ENCODE results near the gene C12orf75. TPM values are rescaled to one million over a fixed set of nuclear protein-coding genes. Genes with fewer than 3 reads are reported as not detected.

The C12orf75 gene
- total and polyA plus RNA-seq, 2 experiments from 2014 or later: 43.9 to 69.8 TPM

DNA sequence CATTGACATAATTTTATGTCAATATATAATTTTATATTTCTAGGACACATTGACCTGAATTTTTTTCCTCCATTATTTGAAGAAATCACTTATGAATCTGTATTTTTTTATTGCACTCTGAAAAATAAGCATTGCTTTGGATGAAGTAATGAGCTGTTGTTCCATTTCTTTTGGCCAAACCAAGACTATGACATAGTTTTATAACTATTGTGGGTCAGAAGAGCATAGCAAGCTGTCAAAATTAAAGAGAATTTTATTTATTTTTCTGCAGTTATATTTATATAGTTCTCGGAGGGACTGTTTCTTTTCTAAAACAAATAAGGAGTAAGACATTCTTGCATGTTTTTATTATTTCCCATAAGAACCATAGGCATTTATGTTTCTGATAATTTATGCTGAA lies 8.5 kb downstream of the C12orf75 start (continued):
- TF ChIP-seq, protein P1, sequence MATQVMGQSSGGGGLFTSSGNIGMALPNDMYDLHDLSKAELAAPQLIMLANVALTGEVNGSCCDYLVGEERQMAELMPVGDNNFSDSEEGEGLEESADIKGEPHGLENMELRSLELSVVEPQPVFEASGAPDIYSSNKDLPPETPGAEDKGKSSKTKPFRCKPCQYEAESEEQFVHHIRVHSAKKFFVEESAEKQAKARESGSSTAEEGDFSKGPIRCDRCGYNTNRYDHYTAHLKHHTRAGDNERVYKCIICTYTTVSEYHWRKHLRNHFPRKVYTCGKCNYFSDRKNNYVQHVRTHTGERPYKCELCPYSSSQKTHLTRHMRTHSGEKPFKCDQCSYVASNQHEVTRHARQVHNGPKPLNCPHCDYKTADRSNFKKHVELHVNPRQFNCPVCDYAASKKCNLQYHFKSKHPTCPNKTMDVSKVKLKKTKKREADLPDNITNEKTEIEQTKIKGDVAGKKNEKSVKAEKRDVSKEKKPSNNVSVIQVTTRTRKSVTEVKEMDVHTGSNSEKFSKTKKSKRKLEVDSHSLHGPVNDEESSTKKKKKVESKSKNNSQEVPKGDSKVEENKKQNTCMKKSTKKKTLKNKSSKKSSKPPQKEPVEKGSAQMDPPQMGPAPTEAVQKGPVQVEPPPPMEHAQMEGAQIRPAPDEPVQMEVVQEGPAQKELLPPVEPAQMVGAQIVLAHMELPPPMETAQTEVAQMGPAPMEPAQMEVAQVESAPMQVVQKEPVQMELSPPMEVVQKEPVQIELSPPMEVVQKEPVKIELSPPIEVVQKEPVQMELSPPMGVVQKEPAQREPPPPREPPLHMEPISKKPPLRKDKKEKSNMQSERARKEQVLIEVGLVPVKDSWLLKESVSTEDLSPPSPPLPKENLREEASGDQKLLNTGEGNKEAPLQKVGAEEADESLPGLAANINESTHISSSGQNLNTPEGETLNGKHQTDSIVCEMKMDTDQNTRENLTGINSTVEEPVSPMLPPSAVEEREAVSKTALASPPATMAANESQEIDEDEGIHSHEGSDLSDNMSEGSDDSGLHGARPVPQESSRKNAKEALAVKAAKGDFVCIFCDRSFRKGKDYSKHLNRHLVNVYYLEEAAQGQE (IDR thresholded peaks at IDR 0.05; ENCODE audit: unreplicated experiment): no peak
- TF ChIP-seq EZH2phosphoT487 (IDR thresholded peaks at IDR 0.05; ENCODE audit: unreplicated experiment) (no peak), ZNF114 (CRISPR knock-in tag; IDR thresholded peaks at IDR 0.05) (no peak), POLR2AphosphoS5 (IDR thresholded peaks at IDR 0.05; ENCODE audit: low read depth) (no peak), ZNF331 (CRISPR knock-in tag; IDR thresholded peaks at IDR 0.05; ENCODE audit: low read depth) (no peak)

DNA sequence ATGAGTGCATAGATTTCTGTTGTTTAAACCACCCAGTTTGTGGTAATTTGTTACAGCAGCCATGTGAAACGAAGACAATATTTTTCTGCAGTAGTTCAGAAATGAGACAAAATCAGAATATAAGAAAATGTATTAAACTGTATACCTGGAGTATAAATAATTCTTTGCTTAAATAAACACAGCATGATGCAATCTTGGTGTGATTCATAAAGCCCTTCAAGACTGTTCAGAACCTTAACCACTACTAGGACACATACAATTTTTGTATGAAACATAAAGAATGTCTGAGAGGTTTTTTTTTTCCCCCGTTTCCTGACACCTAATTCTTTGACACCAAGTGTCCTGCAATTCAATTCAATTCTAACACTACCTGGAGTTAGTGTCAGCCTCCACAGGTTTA lies 10.5 kb downstream of the C12orf75 start:
- Histone ChIP-seq H3K4me3 (no peak overlapping the region), H3K27me3 (ENCODE audit: insufficient read depth) (no peaks in the 10 kb centered on the region), H3K36me3 (ENCODE audit: insufficient read depth) (0 out of 2 replicates have a peak, but pooled peaks cover 3% of the 10 kb centered on the region), H3K4me2 (no peak overlapping the region), H3K9me2 (ENCODE audit: insufficient read depth) (no peaks in the 10 kb centered on the region; the same call in 1 of the 2 replicates), H3F3A (replicated peaks; ENCODE audit: low read depth) (no peaks in the 10 kb centered on the region), H3K27ac (ENCODE audit: low read depth) (no peak overlapping the region), H4K20me1 (replicated peaks; ENCODE audit: insufficient read depth) (no peaks in the 10 kb centered on the region), H3K4me1 (ENCODE audit: insufficient read depth) (peaks cover 29% of the 10 kb centered on the region), H2AFZ (no peak overlapping the region), H3K79me2 (replicated peaks; ENCODE audit: insufficient read depth) (peaks cover 29% of the 10 kb centered on the region)
- no peak for ATAC-seq
- no peak overlapping the region for H3K4me3 Mint-ChIP-seq
- no peak overlapping the region for H3K27ac Mint-ChIP-seq
- DNase-seq (ENCODE audit: low spot score): no peak
- H3K4me1 Mint-ChIP-seq: peaks cover 22% of the 10 kb centered on the region
- H3K27me3 Mint-ChIP-seq (ENCODE audit: insufficient read depth, low read depth, poor library complexity): no peaks in the 10 kb centered on the region
- peaks cover 23% of the 10 kb centered on the region for H3K36me3 Mint-ChIP-seq (ENCODE audit: low read depth)
- H3K9me3 Mint-ChIP-seq: peaks cover 17% of the 10 kb centered on the region
- no peak for TF ChIP-seq STAT1 (IDR thresholded peaks at IDR 0.05; ENCODE audit: unreplicated experiment)
- no peak for TF ChIP-seq ZNF114 (CRISPR knock-in tag; IDR thresholded peaks at IDR 0.05)
- TF ChIP-seq EZH2phosphoT487 (IDR thresholded peaks at IDR 0.05; ENCODE audit: unreplicated experiment): no peak
- no peak for TF ChIP-seq CREB1 (CRISPR knock-in tag; IDR thresholded peaks at IDR 0.05; ENCODE audit: low read depth)
- no peak for TF ChIP-seq POLR2AphosphoS5 (IDR thresholded peaks at IDR 0.05; ENCODE audit: low read depth)
- TF ChIP-seq, protein P2, sequence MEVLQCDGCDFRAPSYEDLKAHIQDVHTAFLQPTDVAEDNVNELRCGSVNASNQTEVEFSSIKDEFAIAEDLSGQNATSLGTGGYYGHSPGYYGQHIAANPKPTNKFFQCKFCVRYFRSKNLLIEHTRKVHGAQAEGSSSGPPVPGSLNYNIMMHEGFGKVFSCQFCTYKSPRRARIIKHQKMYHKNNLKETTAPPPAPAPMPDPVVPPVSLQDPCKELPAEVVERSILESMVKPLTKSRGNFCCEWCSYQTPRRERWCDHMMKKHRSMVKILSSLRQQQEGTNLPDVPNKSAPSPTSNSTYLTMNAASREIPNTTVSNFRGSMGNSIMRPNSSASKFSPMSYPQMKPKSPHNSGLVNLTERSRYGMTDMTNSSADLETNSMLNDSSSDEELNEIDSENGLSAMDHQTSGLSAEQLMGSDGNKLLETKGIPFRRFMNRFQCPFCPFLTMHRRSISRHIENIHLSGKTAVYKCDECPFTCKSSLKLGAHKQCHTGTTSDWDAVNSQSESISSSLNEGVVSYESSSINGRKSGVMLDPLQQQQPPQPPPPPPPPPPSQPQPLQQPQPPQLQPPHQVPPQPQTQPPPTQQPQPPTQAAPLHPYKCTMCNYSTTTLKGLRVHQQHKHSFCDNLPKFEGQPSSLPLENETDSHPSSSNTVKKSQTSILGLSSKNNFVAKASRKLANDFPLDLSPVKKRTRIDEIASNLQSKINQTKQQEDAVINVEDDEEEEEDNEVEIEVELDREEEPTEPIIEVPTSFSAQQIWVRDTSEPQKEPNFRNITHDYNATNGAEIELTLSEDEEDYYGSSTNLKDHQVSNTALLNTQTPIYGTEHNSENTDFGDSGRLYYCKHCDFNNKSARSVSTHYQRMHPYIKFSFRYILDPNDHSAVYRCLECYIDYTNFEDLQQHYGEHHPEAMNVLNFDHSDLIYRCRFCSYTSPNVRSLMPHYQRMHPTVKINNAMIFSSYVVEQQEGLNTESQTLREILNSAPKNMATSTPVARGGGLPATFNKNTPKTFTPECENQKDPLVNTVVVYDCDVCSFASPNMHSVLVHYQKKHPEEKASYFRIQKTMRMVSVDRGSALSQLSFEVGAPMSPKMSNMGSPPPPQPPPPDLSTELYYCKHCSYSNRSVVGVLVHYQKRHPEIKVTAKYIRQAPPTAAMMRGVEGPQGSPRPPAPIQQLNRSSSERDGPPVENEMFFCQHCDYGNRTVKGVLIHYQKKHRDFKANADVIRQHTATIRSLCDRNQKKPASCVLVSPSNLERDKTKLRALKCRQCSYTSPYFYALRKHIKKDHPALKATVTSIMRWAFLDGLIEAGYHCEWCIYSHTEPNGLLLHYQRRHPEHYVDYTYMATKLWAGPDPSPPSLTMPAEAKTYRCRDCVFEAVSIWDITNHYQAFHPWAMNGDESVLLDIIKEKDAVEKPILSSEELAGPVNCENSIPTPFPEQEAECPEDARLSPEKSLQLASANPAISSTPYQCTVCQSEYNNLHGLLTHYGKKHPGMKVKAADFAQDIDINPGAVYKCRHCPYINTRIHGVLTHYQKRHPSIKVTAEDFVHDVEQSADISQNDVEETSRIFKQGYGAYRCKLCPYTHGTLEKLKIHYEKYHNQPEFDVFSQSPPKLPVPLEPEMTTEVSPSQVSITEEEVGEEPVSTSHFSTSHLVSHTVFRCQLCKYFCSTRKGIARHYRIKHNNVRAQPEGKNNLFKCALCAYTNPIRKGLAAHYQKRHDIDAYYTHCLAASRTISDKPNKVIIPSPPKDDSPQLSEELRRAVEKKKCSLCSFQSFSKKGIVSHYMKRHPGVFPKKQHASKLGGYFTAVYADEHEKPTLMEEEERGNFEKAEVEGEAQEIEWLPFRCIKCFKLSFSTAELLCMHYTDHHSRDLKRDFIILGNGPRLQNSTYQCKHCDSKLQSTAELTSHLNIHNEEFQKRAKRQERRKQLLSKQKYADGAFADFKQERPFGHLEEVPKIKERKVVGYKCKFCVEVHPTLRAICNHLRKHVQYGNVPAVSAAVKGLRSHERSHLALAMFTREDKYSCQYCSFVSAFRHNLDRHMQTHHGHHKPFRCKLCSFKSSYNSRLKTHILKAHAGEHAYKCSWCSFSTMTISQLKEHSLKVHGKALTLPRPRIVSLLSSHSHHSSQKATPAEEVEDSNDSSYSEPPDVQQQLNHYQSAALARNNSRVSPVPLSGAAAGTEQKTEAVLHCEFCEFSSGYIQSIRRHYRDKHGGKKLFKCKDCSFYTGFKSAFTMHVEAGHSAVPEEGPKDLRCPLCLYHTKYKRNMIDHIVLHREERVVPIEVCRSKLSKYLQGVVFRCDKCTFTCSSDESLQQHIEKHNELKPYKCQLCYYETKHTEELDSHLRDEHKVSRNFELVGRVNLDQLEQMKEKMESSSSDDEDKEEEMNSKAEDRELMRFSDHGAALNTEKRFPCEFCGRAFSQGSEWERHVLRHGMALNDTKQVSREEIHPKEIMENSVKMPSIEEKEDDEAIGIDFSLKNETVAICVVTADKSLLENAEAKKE (CRISPR knock-in tag; IDR thresholded peaks at IDR 0.05): no peak
- TF ChIP-seq, protein P3, sequence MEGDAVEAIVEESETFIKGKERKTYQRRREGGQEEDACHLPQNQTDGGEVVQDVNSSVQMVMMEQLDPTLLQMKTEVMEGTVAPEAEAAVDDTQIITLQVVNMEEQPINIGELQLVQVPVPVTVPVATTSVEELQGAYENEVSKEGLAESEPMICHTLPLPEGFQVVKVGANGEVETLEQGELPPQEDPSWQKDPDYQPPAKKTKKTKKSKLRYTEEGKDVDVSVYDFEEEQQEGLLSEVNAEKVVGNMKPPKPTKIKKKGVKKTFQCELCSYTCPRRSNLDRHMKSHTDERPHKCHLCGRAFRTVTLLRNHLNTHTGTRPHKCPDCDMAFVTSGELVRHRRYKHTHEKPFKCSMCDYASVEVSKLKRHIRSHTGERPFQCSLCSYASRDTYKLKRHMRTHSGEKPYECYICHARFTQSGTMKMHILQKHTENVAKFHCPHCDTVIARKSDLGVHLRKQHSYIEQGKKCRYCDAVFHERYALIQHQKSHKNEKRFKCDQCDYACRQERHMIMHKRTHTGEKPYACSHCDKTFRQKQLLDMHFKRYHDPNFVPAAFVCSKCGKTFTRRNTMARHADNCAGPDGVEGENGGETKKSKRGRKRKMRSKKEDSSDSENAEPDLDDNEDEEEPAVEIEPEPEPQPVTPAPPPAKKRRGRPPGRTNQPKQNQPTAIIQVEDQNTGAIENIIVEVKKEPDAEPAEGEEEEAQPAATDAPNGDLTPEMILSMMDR (conservative IDR thresholded peaks at IDR 0.05; ENCODE audit: low read depth in 2 of 2): no peak
- no peak for TF ChIP-seq NANOG (IDR thresholded peaks at IDR 0.05; ENCODE audit: borderline replicate concordance)
- TF ChIP-seq, protein P1 (IDR thresholded peaks at IDR 0.05; ENCODE audit: unreplicated experiment): no peak

Data from GM23338 (cell line).